Measurements from ENCODE around the gene SLC29A4.
"Not testable (repeated sequence)": the region's sequence is repeated elsewhere in the genome, so short reads cannot be mapped to it uniquely, and the experiment has no call there.

GRCh38 chr7:5267829-5268228, 14.9 kb upstream of the SLC29A4 start:
- not testable (repeated sequence) for TF ChIP-seq CTCF (optimal IDR thresholded peaks at IDR 0.05 in 1 of 3, IDR thresholded peaks at IDR 0.05 in 1 of 3, conservative IDR thresholded peaks at IDR 0.05 in 1 of 3; ENCODE audit: extremely low read depth in 1 of 3, insufficient read depth in 2 of 3, low read length in 3 of 3); EZH2 (IDR thresholded peaks at IDR 0.05; ENCODE audit: low read length)

Measured in keratinocyte (primary cell).